ENCODE data around the gene NT5C1A. TPM values are rescaled to one million over a fixed set of nuclear protein-coding genes. Genes with fewer than 3 reads are reported as not detected.

NT5C1A gene
- total and polyA plus RNA-seq, 2 experiments from 2014 or later = 1.0 to 5.1 TPM

- Histone ChIP-seq H3K27me3 (peaks cover 71% of the 10 kb centered on the region), H3K79me2 (no peaks in the 10 kb centered on the region), H4K20me1 (ENCODE audit: insufficient read depth, poor library complexity, severe bottlenecking) (no peaks in the 10 kb centered on the region), H3K4me3 (no peak overlapping the region), H3K9me3 (ENCODE audit: low read depth) (no peaks in the 10 kb centered on the region), H3K36me3 (replicated peaks; ENCODE audit: insufficient read depth, low read depth) (no peaks in the 10 kb centered on the region), H3K4me2 (no peak overlapping the region), H3K4me1 (ENCODE audit: insufficient read depth) (peaks cover 6% of the 10 kb centered on the region), H2AFZ (no peak overlapping the region), H3K27ac (no peak overlapping the region), H3K9me2 (replicated peaks; ENCODE audit: insufficient read depth) (no peaks in the 10 kb centered on the region)
- 89% methylated on average over 3 of the region's 3 CpGs for WGBS (ENCODE audit: low lambda C conversion rate, missing lambda C conversion rate)
- no peak for DNase-seq (ENCODE audit: low spot score)
- TF ChIP-seq EZH2phosphoT487 (IDR thresholded peaks at IDR 0.05; ENCODE audit: low read depth, severe bottlenecking, unreplicated experiment) (no peak), CTCF (IDR thresholded peaks at IDR 0.05; ENCODE audit: poor library complexity) (no peak), EZH2 (IDR thresholded peaks at IDR 0.05; ENCODE audit: borderline replicate concordance) (no peak)
Measured at GRCh38 chr1:39668894-39669293, 3.0 kb downstream of the NT5C1A start.

GRCh38 chr1:39668111-39668510, 3.8 kb downstream of the NT5C1A start:
- Histone ChIP-seq H3K27ac (no peak overlapping the region), H3K27me3 (peaks cover 63% of the 10 kb centered on the region), H3K9me2 (replicated peaks; ENCODE audit: insufficient read depth) (no peaks in the 10 kb centered on the region), H3K36me3 (replicated peaks; ENCODE audit: insufficient read depth, low read depth) (no peaks in the 10 kb centered on the region), H3K4me3 (no peak overlapping the region), H2AFZ (no peak overlapping the region), H3K4me1 (ENCODE audit: insufficient read depth) (peaks cover 6% of the 10 kb centered on the region), H3K9me3 (ENCODE audit: low read depth) (no peaks in the 10 kb centered on the region), H3K79me2 (no peaks in the 10 kb centered on the region), H4K20me1 (ENCODE audit: insufficient read depth, poor library complexity, severe bottlenecking) (no peaks in the 10 kb centered on the region), H3K4me2 (no peak overlapping the region)
- TF ChIP-seq EZH2phosphoT487 (IDR thresholded peaks at IDR 0.05; ENCODE audit: low read depth, severe bottlenecking, unreplicated experiment) (no peak), CTCF (IDR thresholded peaks at IDR 0.05; ENCODE audit: poor library complexity) (no peak), EZH2 (IDR thresholded peaks at IDR 0.05; ENCODE audit: borderline replicate concordance) (no peak)
- DNase-seq (ENCODE audit: low spot score) = no peak
- 79% methylated on average over 3 of the region's 3 CpGs for WGBS (ENCODE audit: low lambda C conversion rate, missing lambda C conversion rate)

GRCh38 chr1:39666772-39667171, 5.1 kb downstream of the NT5C1A start:
- Histone ChIP-seq H3K9me2 (replicated peaks; ENCODE audit: insufficient read depth) (no peaks in the 10 kb centered on the region), H3K4me2 (no peak overlapping the region), H3K4me1 (ENCODE audit: insufficient read depth) (peaks cover 3% of the 10 kb centered on the region), H3K4me3 (no peak overlapping the region), H3K79me2 (no peaks in the 10 kb centered on the region), H3K36me3 (replicated peaks; ENCODE audit: insufficient read depth, low read depth) (no peaks in the 10 kb centered on the region), H2AFZ (no peak overlapping the region), H3K27me3 (peaks cover 51% of the 10 kb centered on the region), H4K20me1 (ENCODE audit: insufficient read depth, poor library complexity, severe bottlenecking) (no peaks in the 10 kb centered on the region), H3K27ac (no peak overlapping the region), H3K9me3 (ENCODE audit: low read depth) (no peaks in the 10 kb centered on the region)
- no peak for TF ChIP-seq EZH2 (IDR thresholded peaks at IDR 0.05; ENCODE audit: borderline replicate concordance)
- no peak for TF ChIP-seq EZH2phosphoT487 (IDR thresholded peaks at IDR 0.05; ENCODE audit: low read depth, severe bottlenecking, unreplicated experiment)
- no peak for TF ChIP-seq CTCF (IDR thresholded peaks at IDR 0.05; ENCODE audit: poor library complexity)
- WGBS (ENCODE audit: low lambda C conversion rate, missing lambda C conversion rate) = 88% methylated on average over 3 of the region's 3 CpGs
- DNase-seq (ENCODE audit: low spot score) = no peak

- peaks cover 21% of the 10 kb centered on the region for H3K27me3 ChIP-seq
- TF ChIP-seq EZH2phosphoT487 (IDR thresholded peaks at IDR 0.05; ENCODE audit: low read depth, severe bottlenecking, unreplicated experiment) = no peak
- TF ChIP-seq CTCF (IDR thresholded peaks at IDR 0.05; ENCODE audit: poor library complexity) = no peak
- TF ChIP-seq EZH2 (IDR thresholded peaks at IDR 0.05; ENCODE audit: borderline replicate concordance) = no peak
Measured at GRCh38 chr1:39663559-39663958, 8.3 kb downstream of the NT5C1A start.

More at GRCh38 chr1:39663559-39663958, 8.3 kb downstream of the NT5C1A start:
- Histone ChIP-seq H4K20me1 (ENCODE audit: insufficient read depth, poor library complexity, severe bottlenecking) (no peaks in the 10 kb centered on the region), H3K27ac (no peak overlapping the region), H3K4me2 (no peak overlapping the region), H3K9me2 (replicated peaks; ENCODE audit: insufficient read depth) (no peaks in the 10 kb centered on the region), H2AFZ (no peak overlapping the region), H3K79me2 (no peaks in the 10 kb centered on the region), H3K9me3 (ENCODE audit: low read depth) (no peaks in the 10 kb centered on the region), H3K4me3 (no peak overlapping the region), H3K36me3 (replicated peaks; ENCODE audit: insufficient read depth, low read depth) (no peaks in the 10 kb centered on the region), H3K4me1 (ENCODE audit: insufficient read depth) (no peaks in the 10 kb centered on the region)
- DNase-seq (ENCODE audit: low spot score) = no peak
- 74% methylated on average over 8 of the region's 8 CpGs for WGBS (ENCODE audit: low lambda C conversion rate, missing lambda C conversion rate)

All from hepatocyte (in vitro differentiated cells).